ENCODE data around the gene ADAMTS4. TPM values are rescaled to one million over a fixed set of nuclear protein-coding genes. Genes with fewer than 3 reads are reported as not detected.

The ADAMTS4 gene
- total RNA-seq, 1 donor from 2014 or later: 2.7 TPM

DNA sequence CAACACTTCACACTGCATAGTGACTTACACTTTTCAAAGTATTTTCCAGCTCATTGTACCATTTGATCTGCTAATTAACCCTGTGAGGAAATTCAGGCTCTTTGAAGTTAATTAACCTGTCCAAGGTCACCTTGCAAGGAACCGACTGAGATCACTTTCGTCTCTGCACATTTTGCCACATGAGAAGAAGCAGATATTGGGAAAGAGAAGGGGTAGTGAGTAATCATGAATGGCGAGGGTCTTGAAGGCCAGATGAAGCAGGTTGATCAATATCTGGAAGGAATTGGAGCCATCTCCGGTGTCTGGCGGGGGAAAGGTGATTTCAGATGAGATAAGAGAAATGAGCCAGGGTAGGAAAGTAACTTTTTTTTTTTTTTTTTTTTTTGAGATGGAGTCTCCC, 21.1 kb upstream of the ADAMTS4 start:
- H3K4me3 ChIP-seq (ENCODE audit: insufficient read depth, low read depth, low read length): no peak overlapping the region
- H3K9ac ChIP-seq (ENCODE audit: low read length): no peak overlapping the region
- peaks cover 14% of the 10 kb centered on the region for H3K4me1 ChIP-seq (ENCODE audit: insufficient read depth, low read length)
- H3K4me3 Mint-ChIP-seq (ENCODE audit: unreplicated experiment): no peak overlapping the region
- peaks cover 3% of the 10 kb centered on the region for H3K36me3 Mint-ChIP-seq (ENCODE audit: low read depth, unreplicated experiment)
- peaks cover 15% of the 10 kb centered on the region for H3K4me1 Mint-ChIP-seq (ENCODE audit: low read depth, unreplicated experiment)
- no peaks in the 10 kb centered on the region for H3K9me3 Mint-ChIP-seq (ENCODE audit: unreplicated experiment)
- H4K20me1 ChIP-seq (ENCODE audit: insufficient read depth, low read length): no peaks in the 10 kb centered on the region
- H3K27me3 ChIP-seq (ENCODE audit: insufficient read depth, low read length): no peaks in the 10 kb centered on the region
- H3K36me3 ChIP-seq (ENCODE audit: insufficient read depth, low read length): peaks cover 3% of the 10 kb centered on the region
- no peak overlapping the region for H3K27ac ChIP-seq (ENCODE audit: low read depth, low read length)
- H3K27ac Mint-ChIP-seq (ENCODE audit: unreplicated experiment): no peak overlapping the region
- no peak overlapping the region for H2AFZ ChIP-seq (ENCODE audit: low read depth, low read length)
- no peak overlapping the region for H3K4me2 ChIP-seq (ENCODE audit: low read length)
- H3K9me3 ChIP-seq (ENCODE audit: insufficient read depth, low read depth, low read length): no peaks in the 10 kb centered on the region
- H3K27me3 Mint-ChIP-seq (ENCODE audit: low read depth, unreplicated experiment): peaks cover 11% of the 10 kb centered on the region
- no peaks in the 10 kb centered on the region for H3K79me2 ChIP-seq (ENCODE audit: insufficient read depth, low read length)
- FAIRE-seq (no peak), DNase-seq (ENCODE audit: low read depth) (no peak)
- no peak for TF ChIP-seq EZH2 (IDR thresholded peaks at IDR 0.05; ENCODE audit: insufficient read depth, low read length)
- TF ChIP-seq, protein P1, sequence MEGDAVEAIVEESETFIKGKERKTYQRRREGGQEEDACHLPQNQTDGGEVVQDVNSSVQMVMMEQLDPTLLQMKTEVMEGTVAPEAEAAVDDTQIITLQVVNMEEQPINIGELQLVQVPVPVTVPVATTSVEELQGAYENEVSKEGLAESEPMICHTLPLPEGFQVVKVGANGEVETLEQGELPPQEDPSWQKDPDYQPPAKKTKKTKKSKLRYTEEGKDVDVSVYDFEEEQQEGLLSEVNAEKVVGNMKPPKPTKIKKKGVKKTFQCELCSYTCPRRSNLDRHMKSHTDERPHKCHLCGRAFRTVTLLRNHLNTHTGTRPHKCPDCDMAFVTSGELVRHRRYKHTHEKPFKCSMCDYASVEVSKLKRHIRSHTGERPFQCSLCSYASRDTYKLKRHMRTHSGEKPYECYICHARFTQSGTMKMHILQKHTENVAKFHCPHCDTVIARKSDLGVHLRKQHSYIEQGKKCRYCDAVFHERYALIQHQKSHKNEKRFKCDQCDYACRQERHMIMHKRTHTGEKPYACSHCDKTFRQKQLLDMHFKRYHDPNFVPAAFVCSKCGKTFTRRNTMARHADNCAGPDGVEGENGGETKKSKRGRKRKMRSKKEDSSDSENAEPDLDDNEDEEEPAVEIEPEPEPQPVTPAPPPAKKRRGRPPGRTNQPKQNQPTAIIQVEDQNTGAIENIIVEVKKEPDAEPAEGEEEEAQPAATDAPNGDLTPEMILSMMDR (IDR thresholded peaks at IDR 0.05; ENCODE audit: insufficient read depth, low read depth, low read length): no peak

DNA sequence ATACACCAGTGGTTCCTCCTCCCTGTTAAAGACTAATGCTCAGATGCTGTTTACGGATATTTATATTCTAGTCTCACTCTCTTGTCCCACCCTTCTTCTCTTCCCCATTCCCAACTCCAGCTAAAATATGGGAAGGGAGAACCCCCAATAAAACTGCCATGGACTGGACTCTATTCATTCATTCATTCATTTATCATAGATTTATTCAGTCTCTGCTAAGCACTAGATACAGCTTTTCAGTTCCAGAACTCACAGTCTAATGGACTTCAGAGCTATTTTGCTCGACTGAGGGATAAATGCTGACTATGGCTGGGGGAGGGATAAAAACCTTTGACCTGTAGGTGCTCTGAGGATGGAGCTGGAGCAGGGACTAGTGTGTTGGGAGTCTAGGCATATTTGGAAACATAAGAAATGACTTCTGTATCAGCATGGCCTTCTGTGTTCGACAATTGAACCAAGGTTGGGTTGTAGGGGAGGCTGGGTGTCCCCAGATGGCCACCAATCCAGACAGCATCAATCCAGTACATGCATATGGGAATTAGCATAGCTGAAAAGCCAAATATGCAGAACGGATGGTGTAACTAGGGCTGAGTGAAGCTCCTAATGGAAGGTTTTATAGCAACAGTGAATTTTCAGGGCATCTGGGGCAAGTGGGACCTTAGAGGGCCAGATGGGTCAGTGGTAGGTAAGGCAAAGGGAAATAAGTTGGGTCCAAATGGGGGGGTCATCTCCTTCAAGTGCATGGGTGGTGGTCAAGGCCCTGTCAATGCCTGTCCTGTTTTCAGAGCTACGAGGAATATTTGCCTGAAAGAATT, 20.4 kb upstream of the ADAMTS4 start:
- H3K27me3 ChIP-seq (ENCODE audit: insufficient read depth, low read length): no peaks in the 10 kb centered on the region
- Mint-ChIP-seq H3K27me3 (ENCODE audit: low read depth, unreplicated experiment) (peaks cover 11% of the 10 kb centered on the region), H3K4me1 (ENCODE audit: low read depth, unreplicated experiment) (peaks cover 15% of the 10 kb centered on the region), H3K27ac (ENCODE audit: unreplicated experiment) (no peak overlapping the region), H3K4me3 (ENCODE audit: unreplicated experiment) (no peak overlapping the region), H3K36me3 (ENCODE audit: low read depth, unreplicated experiment) (peaks cover 8% of the 10 kb centered on the region), H3K9me3 (ENCODE audit: unreplicated experiment) (no peaks in the 10 kb centered on the region)
- TF ChIP-seq, protein P1 (IDR thresholded peaks at IDR 0.05; ENCODE audit: insufficient read depth, low read depth, low read length): no peak
- TF ChIP-seq EZH2 (IDR thresholded peaks at IDR 0.05; ENCODE audit: insufficient read depth, low read length): no peak
- H3K4me1 ChIP-seq (ENCODE audit: insufficient read depth, low read length): peaks cover 14% of the 10 kb centered on the region
- no peak for FAIRE-seq
- H3K9me3 ChIP-seq (ENCODE audit: insufficient read depth, low read depth, low read length): no peaks in the 10 kb centered on the region
- H3K27ac ChIP-seq (ENCODE audit: low read depth, low read length): no peak overlapping the region
- no peak overlapping the region for H3K4me2 ChIP-seq (ENCODE audit: low read length)
- H2AFZ ChIP-seq (ENCODE audit: low read depth, low read length): no peak overlapping the region
- H4K20me1 ChIP-seq (ENCODE audit: insufficient read depth, low read length): no peaks in the 10 kb centered on the region
- H3K36me3 ChIP-seq (ENCODE audit: insufficient read depth, low read length): peaks cover 3% of the 10 kb centered on the region
- H3K79me2 ChIP-seq (ENCODE audit: insufficient read depth, low read length): no peaks in the 10 kb centered on the region
- H3K4me3 ChIP-seq (ENCODE audit: insufficient read depth, low read depth, low read length): no peak overlapping the region
- H3K9ac ChIP-seq (ENCODE audit: low read length): no peak overlapping the region
- no peak for DNase-seq (ENCODE audit: low read depth)
